Fibroblast of the conjunctiva (primary cell): ENCODE measurements around the gene PTPN14.

ENCODE experiments used
- DNase-seq: peaks from one replicate; pipeline ENCODE4 v3.0.0-alpha.2; 2010; ENCODE audit warnings: low read depth

PTPN14 gene

DNA sequence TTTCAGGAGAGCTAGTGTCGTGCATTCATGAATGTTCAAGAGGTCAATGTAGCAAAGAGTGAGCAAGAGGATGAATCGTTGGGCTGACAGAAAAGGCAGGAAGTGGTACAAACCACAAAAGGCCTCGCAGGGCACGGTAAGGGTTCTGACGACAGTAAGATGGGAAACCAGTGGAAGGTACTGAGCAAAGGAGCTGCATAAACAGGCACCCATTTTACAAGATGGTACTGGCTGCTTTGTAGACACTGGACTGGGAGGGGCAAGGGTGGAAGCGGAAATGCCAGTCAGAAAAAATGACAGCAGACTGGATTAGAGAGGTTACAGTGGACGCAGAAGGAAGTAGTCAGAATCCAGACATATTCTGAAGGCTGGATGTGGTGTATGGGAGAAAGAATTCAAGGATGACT, 123.5 kb downstream of the PTPN14 start:
- no peak for DNase-seq

DNA sequence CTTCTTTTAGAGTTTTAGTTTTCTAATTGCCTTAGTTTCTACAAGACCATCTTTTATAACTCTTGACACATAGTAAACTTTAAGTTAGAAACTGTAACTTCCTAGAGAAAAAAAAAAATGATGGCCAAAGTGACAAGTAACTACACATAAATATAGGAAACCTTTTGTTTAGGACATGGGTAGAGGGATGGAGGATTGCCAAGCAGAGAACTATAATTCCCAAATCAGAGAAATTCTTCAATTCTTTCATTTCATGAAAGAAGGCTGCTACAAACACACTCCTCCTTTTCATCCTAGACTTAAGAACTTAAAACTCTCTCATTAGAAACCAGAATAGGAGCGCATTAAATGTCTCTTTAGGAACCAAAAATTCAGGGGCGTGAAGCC, 125.0 kb downstream of the PTPN14 start:
- no peak for DNase-seq

DNA sequence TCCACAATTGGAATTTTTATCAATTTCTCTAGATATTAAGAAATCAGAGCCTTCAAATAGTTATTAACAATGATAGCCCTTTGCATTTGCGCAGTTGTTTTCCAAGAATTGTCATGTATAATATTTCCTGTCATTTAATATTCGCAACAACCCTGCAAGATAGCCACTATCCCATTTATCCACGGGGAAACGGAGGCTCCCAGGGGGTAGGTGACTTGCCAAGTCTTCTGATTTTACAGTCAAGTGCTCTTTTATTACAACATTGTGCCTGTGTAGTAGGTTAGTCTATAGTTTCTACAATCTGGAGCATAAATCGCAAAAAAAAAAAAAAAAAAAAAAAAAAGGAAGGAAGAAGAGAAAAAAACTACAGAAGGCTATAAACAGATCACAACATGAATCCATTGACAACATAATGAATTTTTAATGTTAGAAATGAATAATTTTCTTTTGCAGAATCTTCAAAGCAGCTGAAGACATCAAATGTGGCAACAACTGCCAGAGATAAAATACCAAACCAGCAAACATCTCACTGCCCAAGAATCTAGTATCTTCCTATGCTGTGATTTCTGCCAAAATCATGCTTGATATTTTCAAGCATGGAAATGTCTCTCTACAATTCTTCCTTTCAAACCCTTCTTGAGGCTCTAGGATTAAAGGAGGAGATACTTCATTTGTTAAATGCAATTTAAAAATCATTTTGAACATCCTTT, 125.5 kb downstream of the PTPN14 start:
- DNase-seq: no peak

DNA sequence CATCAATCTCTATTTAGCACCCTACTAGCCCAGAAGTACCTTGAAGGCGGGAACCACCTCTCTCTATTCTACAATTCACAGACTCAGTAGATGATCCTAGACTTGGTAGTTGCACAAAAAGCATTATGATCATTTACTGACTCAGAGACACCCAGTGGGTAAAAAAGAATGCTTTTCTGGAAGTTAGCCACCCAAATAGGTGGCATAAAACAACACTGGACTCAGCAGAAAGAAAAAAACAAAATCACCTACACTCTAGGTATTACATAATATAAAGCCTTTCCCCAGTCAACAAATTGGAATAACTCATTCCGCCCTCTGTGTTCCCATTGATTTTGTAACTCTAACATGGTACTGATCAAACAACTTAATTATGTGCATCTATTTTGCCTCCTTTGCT, 126.3 kb downstream of the PTPN14 start:
- no peak for DNase-seq

DNA sequence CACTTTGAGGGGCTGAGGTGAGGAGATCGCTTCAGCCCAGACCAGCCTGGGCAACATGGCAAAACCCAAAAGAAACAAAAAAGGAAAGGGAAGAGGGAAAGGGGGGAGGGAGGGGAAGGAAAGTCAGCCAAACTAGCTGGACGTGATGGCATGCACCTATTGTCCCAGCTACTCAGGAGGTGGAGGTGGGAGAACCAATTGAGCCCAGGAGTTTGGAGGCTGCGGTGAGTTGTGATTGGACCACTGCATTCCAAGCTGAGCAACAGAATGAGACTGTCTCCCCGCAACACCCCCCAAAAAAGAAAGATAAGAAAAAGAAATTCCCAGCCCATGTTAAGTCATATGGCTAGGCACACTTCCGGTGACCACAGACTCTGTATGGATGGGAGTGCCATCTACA, 128.4 kb downstream of the PTPN14 start:
- DNase-seq: no peak

DNA sequence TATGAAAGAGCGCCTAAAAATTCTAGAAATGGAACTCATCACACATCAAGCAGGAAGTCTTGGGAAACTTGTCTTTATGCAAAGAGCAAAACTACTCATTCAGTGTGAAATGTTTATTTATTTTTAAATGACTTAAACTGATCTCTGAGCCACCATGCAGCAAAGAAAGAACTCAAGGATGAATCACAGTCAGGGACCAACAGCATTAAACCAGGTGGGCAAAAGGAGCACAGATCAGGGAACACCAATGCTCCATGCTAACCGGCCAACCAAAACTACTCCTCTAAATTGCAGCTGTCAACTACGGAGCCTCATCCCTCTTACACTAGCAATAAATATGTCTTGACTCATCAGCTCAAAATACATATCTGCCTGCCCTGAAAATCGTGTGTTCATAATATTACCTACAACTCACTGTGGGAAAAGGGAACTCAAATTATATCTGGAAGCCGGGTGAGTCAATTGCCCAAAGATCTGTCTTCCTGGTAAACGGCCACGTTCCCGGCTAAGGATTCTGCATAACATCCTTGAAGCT, 129.2 kb downstream of the PTPN14 start:
- no peak for DNase-seq

DNA sequence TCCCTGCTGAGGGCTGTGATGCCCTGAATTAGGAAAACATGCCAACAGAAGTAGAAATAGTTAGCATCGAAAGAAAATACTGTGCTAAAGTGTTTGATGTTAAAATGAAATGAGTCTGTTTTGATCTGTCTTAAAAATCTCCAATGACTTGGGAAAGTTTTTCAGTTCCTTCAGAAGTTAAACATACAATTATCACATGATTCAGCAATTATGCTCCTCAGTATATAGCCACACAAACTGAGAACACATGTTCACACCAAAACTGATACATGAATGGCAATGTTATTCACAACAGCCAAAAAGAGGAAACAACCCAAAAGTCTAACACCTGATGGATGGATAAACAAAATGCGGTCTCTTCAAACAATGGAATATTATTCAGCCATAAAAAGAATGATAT, 130.6 kb downstream of the PTPN14 start:
- no peak for DNase-seq

DNA sequence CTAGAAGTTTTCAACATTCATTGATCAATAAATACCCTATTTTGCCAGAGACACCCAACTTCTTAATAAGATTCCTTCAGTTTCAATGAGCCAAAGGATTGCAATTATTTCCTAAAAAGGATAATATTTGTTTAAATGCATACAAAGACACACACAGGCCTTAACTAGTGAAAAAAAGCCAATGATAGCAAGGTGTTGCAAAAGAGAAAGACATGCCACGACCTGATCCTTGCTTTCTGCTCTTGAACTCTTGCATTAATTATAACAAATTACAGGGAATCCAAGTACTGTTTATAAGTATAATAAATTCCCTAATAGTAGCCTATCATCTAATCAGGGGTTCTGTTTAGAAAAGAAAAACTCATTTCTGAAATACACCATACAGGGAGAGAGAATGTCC, 131.1 kb downstream of the PTPN14 start:
- DNase-seq: no peak

DNA sequence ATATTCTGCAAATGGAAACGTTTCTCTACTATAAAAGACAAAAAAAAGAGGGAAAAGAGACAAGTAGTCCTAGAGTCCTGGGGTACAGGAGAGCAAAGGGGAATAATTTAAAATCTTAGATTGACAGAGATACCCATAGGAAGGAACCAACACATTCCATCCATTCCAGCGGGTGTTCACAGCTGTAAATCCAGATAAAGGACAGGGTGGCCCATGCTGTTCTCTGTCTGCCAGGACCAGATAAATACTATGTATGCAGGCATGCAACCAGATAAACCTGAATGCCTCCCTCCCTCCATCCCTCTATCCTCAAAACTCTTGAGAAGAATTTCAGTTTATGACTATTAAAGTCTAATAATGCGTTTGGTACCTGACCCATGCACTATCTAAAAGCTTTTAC, 131.8 kb downstream of the PTPN14 start:
- no peak for DNase-seq

DNA sequence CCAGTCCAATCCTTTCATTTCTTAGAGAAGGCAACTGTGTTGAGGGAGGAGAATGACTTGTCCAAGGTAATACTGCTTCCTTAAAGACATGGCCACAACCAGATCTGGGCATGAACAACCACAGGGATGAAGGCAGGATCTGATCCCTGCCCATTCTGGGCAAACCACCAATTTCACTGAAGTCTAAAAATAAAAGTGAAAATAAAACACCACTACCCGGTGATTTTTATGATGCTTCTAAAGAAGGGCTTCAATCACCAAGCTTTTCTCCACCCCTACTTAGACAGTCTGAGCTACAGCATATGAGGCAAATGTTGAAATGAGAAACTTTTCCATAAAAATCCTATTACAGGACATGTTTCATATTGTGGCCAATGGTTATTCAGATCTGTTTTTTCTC, 133.0 kb downstream of the PTPN14 start:
- no peak for DNase-seq

DNA sequence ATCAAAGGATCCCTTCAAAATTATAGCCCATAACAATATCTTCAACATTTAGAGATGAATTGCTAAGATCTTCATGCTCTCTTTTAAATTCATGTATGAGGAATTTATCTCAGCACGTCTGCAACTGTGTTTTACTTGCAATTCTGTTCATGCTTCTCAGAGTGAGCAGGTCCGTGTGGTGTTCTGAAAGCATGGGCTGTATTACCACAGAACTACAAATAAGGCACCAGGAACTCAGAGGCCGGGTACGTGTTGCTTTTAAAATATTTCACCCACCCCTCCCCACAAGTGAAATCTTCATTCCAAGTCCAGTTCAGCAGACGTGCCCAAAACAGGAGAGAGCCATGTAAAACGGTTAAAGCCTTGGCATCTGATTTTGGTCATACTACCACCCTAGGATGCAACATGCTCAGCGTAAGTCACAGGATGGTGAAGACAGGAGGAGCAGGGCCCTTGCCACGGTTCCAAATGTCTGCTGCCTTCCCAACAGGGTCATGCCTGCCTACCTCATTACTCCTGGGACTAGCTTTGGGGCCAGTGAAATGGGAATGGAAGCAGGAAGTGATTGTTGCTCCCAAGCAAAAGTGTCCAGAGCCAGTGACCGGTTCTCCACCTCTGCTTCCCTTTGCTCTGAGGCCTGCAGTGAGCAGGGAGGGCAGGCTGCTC, 133.7 kb downstream of the PTPN14 start:
- no peak for DNase-seq

DNA sequence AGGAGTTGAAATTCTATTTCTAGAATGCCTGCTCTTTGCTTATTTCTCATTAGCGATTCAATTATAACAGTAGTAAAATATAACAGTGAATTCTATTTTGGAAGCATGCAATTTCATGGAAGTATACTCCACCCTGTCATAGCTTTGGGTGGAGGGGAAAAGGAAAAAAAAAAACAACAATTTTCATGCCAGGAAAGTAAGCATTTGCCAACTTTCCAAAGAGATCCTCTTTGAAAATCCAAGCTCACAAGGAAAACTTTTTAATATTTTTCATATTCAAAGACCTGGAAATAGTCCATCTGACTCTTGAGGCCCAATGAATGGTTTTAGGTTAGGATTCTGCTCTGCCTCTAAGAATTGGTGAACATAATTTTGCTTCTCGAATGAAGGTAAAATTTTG, 134.5 kb downstream of the PTPN14 start:
- no peak for DNase-seq

DNA sequence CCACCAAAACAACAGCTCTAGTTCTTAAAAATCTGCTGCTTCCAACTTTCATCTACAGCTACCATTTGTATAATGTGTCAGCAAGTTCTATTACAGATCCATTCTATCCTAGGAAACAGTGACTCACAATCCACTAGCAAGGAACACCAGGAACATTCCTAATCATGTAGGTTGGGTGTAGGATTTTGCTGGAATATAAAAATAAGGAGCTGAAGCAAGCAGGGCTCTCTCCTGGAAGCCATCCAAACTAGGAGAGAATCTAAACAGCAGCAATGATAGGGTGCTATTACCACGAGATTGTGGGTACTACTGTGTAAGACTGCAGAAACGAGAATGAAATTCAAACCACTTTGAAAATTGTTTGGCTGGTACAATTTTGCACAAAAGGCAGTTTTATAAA, 135.0 kb downstream of the PTPN14 start:
- DNase-seq: no peak

DNA sequence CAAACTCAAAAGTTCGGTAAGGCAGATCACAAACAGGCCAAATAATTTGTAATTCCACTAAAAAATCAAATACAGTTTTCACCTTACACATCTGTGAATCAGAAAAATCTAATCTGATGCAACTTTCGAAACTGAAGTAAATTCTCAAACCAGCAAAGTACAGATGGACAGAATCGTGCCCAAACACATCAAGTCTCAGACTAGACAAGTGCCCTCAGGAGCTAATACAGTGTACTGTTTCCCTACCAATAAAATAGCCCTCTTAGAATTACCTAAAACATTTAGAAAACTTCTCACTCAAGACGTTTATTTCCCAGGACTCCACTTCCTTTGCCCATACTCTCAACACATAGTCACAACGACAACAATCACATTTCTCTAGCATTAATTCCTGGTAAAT, 136.3 kb downstream of the PTPN14 start:
- DNase-seq: no peak

DNA sequence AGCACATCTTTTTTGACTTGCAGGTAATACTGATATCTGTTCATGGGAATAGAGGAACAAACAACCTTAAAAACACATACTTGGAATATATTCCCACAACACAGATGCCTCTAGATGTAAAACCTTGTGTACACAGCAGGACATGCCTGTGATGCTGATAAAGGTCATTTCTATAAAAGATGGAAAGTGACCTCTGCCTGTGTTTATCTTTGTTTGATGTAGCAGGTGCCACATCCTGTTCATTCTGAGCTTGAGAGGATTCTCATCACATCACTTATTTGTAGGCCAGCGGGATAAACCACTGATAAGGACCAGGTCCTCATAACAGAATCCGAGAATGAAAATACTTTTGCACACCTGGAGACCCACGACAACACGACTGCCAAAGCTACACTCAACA, 136.7 kb downstream of the PTPN14 start:
- DNase-seq: no peak

DNA sequence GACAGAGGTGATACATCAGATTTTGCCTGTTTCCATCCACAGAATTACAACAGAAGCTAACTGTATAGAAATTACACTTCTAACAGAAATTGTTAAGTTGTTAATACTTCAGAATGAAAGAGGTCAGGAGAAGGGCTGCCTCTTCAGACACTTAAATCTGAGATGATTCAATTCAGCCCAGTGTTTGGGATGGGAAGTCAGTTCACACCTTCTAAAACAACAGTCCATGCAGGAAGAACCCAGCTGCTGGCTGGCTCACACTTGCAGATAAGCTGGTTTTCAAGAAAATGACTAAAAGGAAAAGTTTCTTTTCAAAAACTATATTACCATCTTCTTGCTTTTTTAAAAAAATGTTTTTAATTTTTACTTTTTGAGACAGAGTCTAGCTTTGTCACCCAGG, 138.1 kb downstream of the PTPN14 start:
- DNase-seq: no peak

DNA sequence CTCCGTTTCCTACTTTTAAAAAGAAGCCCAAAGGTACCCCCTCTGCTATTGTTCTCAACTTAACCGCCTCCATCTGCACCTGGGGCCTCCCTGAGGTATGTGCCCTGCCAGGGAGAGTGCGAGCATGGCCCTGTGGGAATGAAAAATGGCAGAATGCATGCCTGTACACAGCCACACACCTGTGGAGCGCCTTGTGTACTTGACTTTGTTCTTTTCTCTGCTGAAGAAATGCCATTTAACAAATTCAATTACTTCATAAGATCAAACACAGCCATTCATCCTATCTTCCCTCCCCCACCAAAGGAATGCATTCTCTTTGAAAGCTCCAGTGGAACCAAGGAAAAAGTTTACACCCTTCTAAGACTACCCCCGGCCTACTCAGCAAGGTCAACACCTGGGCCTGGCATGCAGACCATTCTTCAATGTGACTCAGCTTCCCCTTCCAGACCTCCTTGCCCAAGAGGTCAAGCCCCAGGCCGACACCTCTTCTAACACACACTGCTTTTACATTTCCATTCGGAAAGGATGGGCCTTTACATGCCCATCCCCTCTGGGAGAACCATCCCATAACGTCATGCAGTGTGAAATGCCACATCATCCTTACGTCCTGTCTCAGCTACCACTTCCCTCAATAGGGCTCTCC, 146.7 kb downstream of the PTPN14 start:
- DNase-seq: no peak

DNA sequence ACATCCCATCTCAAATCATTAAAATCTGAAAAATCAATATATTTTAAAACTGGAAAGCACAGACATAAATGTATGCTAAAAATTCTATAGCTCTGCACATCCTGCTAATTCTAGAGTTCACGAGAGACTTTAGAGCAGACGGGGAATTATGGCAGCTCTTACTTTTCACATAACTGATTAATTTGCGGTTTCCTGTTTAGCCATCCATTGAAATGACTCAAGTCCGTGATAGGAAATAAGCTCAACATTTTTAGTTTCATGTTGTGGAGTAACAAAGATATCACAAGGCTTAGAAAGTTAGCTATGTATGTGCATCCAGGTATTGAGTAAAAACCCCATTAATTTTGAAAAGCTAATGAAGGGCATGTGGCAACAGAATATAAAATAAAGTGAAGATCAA, 147.2 kb downstream of the PTPN14 start:
- DNase-seq: no peak

DNA sequence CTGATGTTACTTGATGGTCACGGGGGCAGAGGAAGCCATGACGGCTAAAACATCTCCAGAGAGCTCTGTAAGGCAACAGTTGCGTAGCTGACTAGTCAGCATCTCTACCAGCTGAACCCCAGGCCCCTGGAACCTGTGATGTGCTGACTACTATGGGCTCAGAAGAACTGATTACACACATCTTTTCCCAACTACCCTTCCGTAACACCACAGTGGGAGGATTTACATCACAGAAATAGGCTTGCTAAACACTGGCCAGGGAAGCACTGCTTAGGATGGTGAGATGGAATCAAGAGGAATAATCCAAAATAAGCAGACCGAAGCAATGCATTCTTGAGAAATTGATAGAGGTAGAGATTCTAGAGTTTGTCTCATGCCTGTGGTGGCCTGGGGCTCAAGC, 148.0 kb downstream of the PTPN14 start:
- no peak for DNase-seq

DNA sequence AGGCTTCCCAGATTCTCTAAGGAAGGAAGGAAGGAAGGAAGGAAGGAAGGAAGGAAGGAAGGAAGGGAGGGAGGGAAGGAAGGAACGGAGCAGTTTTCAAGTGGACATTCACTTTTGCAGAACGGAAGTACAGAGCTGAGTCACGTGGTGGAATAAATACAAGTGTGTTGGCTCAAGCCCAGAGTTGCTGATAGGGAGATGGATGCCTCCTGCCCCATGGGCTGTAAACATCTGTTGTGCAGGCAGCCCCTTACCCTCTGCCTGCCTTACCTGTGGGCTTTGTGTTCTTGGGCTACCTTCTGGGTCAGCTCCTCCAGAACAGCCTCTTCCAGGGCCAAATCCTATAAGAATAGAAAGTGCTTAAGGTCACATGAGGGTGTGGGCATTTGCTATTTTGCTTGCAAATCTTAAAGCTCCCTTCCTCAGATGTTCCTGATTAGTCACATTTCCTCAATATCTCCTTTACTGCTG, 148.8 kb downstream of the PTPN14 start:
- no peak for DNase-seq

DNA sequence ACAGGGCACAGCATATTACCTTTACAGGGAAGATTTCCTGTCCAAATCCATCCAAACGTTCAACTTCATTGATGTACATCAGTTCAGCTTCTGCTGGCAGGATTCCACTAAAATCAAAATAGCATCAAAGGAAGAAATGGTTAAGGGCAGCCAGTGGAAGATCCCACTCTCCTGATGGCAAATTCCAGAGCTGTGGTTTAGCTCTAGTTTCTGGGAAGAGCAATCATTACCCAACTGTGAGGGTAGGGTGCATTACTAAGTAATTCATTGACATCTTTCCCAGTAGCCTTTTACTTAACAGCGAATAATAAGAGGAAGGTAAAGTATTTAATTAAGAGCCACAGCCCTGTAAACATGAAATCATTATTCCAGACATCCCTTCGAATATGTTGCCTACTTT, 149.7 kb downstream of the PTPN14 start:
- no peak for DNase-seq

DNA sequence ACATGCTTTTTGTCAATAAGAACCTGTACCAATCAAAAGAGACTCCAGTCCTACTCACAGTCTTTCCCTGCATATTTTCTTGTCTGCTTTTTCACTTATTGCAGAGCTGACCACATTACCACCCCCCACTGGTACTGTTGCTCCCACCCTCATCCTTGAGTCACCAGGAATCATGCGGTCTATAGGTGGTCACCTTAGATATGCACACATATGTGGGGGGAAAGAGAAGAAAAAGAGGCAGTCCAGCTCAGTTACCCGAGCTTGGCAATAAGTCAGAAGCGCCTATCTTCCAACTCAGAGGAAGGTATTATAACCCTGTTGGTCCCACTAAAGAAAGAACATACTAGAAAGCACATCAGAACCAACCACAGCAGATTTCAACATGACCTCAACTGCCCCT, 151.3 kb downstream of the PTPN14 start:
- no peak for DNase-seq

DNA sequence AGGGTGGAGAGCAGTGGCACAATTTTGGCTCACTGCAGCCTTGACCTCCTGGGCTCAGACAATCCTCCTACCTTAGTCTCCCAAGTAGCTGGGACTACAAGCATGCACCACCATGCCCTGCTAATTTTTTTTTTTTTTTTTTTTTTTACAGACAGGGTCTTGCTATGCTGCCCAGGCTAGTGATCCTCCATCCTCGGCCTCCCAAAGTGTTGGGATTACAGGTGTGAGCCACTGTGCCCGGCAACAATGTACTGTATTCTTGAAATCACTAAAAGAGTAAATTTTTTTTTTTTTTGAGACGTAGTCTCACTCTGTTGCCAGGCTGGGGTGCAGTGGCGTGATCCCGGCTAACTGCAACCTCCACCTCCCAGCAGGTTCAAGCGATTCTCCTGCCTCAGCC, 152.9 kb downstream of the PTPN14 start:
- no peak for DNase-seq
